ENCODE measurements around the gene DOCK6. TPM values are rescaled to one million over a fixed set of nuclear protein-coding genes. Genes with fewer than 3 reads are reported as not detected.

DOCK6 gene
- total RNA-seq, 1 donor from 2014 or later, result 56.8 TPM

DNA sequence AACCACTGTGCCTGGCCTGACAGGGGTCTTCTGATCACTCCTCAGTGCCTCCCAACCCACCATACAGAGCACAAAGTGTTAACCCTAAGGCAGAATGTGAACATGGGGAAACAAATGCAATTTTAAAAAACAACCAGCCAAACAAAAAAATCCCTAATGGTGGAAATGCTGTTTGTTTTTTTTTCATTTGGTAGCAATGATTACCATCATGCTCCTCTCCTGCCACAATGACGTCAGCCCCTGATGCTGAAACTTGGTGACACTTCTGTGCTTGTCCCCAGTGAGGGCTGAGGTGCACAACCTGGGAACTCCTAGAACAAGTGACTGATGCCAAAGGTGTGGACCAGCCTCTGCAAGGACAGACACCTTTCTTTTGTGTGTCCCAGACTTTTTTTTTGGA, 29.7 kb upstream of the DOCK6 start:
- DNase-seq (ENCODE audit: low read depth), result no peak
- Histone ChIP-seq H3K36me3 (ENCODE audit: control insufficient read depth, insufficient read depth, low read length) (no peaks in the 10 kb centered on the region), H3K4me3 (ENCODE audit: low read depth, low read length) (no peak overlapping the region), H3K27me3 (ENCODE audit: control insufficient read depth, insufficient read depth, low read length) (no peaks in the 10 kb centered on the region)
- TF ChIP-seq, protein P1, sequence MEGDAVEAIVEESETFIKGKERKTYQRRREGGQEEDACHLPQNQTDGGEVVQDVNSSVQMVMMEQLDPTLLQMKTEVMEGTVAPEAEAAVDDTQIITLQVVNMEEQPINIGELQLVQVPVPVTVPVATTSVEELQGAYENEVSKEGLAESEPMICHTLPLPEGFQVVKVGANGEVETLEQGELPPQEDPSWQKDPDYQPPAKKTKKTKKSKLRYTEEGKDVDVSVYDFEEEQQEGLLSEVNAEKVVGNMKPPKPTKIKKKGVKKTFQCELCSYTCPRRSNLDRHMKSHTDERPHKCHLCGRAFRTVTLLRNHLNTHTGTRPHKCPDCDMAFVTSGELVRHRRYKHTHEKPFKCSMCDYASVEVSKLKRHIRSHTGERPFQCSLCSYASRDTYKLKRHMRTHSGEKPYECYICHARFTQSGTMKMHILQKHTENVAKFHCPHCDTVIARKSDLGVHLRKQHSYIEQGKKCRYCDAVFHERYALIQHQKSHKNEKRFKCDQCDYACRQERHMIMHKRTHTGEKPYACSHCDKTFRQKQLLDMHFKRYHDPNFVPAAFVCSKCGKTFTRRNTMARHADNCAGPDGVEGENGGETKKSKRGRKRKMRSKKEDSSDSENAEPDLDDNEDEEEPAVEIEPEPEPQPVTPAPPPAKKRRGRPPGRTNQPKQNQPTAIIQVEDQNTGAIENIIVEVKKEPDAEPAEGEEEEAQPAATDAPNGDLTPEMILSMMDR (IDR thresholded peaks at IDR 0.05; ENCODE audit: insufficient read depth, low read length, poor library complexity, severe bottlenecking), result no peak

DNA sequence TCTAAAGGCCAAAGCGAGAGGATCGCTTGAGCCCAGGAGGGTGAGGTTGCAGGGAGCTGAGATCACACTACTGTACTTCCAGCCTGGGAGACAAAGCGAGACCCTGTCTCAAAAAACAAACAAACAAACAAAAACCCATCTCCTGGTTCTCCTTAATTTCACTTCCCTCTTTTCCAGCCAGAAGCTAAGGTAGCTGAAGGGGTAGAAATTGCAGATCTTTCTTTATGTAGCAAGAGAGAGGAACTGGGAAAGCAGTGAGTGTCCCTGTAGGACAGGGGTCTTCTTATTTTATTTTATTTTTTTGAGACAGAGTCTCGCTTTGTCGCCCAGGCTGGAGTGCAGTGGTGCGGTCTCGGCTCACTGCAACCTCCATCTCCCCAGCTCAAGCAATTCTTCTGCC, 29.1 kb upstream of the DOCK6 start:
- DNase-seq (ENCODE audit: low read depth), result no peak
- TF ChIP-seq, protein P1 (IDR thresholded peaks at IDR 0.05; ENCODE audit: insufficient read depth, low read length, poor library complexity, severe bottlenecking), result no peak
- H3K27me3 ChIP-seq (ENCODE audit: control insufficient read depth, insufficient read depth, low read length), result no peaks in the 10 kb centered on the region
- no peaks in the 10 kb centered on the region for H3K36me3 ChIP-seq (ENCODE audit: control insufficient read depth, insufficient read depth, low read length)
- H3K4me3 ChIP-seq (ENCODE audit: low read depth, low read length), result no peak overlapping the region

DNA sequence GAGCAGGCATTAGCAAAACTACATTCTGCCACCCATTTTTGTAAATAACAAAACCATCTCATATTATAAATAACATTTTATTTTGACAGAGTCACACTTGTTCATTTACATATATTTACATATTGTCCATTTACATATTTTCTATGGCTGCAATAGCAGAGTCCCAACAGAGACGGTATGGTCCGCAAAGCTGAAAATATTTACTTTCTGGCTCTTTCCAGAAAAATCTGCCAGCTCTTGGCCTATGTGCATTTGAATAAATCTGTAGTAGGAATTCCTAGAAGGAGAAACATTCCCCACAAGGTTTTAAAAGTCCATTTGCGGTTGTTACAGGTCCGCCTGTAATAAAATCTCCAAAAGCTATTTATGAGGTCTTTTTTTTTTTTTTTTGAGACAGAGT, 27.9 kb upstream of the DOCK6 start:
- Histone ChIP-seq H3K36me3 (ENCODE audit: control insufficient read depth, insufficient read depth, low read length) (no peaks in the 10 kb centered on the region), H3K27me3 (ENCODE audit: control insufficient read depth, insufficient read depth, low read length) (no peaks in the 10 kb centered on the region), H3K4me3 (ENCODE audit: low read depth, low read length) (no peak overlapping the region)
- TF ChIP-seq, protein P1 (IDR thresholded peaks at IDR 0.05; ENCODE audit: insufficient read depth, low read length, poor library complexity, severe bottlenecking), result no peak
- no peak for DNase-seq (ENCODE audit: low read depth)

DNA sequence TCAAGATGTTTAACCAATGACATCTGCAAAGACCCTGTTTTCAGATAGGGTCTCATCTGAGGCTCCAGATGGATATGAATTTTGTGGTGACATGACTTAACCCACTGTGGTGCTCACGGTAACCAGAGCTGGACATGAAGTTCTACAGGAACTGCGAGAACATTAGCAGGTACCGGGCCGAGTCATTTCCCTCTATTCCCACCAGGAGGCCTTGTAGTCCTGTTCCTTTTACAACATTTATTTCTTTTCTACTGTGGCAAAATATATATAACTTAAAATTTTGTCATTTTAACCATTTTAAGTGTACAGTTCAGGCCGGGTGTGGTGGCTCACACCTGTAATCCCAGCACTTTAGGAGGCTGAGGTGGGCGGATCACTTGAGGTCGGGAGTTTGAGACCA, 26.0 kb upstream of the DOCK6 start:
- no peaks in the 10 kb centered on the region for H3K36me3 ChIP-seq (ENCODE audit: control insufficient read depth, insufficient read depth, low read length)
- H3K4me3 ChIP-seq (ENCODE audit: low read depth, low read length), result no peak overlapping the region
- TF ChIP-seq, protein P1 (IDR thresholded peaks at IDR 0.05; ENCODE audit: insufficient read depth, low read length, poor library complexity, severe bottlenecking), result peak; percentile 51
- H3K27me3 ChIP-seq (ENCODE audit: control insufficient read depth, insufficient read depth, low read length), result no peaks in the 10 kb centered on the region
- DNase-seq (ENCODE audit: low read depth), result no peak

DNA sequence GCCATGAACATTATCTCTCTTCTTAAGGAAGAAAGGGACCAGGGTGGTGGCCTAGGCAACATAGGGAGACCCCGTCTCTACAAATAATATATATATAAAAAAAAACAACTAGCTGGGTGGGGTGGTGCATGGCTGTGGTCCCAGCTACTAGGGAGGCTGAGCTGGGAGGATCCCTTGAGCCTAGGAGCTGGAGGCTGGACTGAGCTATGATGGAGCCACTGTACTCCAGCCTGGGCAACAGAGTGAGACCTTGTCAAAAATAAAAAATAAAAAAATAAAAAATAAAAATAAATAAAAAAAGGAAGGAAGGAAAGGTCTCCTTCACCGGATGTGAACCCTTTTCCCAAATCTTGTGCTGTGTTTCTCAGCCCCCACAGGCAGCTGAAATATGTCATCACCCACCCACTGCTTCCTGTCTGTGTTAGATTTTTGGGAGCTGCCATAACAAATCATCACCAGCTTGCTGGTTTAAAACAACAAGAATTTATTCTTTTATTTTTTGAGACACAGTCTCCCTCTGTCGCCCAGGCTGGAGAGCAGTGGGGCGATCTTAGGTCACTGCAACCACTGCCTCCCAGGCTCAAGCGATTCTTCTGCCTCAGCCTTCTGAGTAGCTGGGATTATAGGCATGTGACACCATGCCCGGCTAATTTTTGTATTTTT, 24.1 kb upstream of the DOCK6 start:
- H3K27me3 ChIP-seq (ENCODE audit: control insufficient read depth, insufficient read depth, low read length), result no peaks in the 10 kb centered on the region
- no peaks in the 10 kb centered on the region for H3K36me3 ChIP-seq (ENCODE audit: control insufficient read depth, insufficient read depth, low read length)
- no peak for DNase-seq (ENCODE audit: low read depth)
- TF ChIP-seq, protein P1 (IDR thresholded peaks at IDR 0.05; ENCODE audit: insufficient read depth, low read length, poor library complexity, severe bottlenecking), result no peak
- H3K4me3 ChIP-seq (ENCODE audit: low read depth, low read length), result no peak overlapping the region

DNA sequence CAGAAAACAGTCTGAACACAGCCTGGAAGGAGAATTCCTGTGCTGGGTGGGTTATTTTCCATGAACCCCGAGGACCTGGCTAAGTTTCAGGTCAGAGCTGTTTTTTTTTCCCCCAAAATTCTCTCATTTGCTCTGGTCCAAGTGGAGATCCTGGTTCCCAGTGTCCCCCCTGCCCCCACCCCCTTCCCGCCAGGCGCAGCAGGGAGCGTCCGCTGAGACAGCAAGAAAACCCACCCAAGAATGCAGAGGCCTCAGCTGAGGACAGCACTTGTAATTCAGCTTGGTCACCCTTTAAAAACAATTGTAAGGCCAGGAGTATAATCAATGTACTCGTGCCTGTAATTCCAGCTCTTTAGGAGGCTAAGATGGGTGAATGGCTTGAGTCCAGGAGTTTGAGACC, 22.2 kb upstream of the DOCK6 start:
- TF ChIP-seq, protein P1 (IDR thresholded peaks at IDR 0.05; ENCODE audit: insufficient read depth, low read length, poor library complexity, severe bottlenecking), result no peak
- no peak overlapping the region for H3K4me3 ChIP-seq (ENCODE audit: low read depth, low read length)
- no peak for DNase-seq (ENCODE audit: low read depth)
- H3K36me3 ChIP-seq (ENCODE audit: control insufficient read depth, insufficient read depth, low read length), result no peaks in the 10 kb centered on the region
- no peaks in the 10 kb centered on the region for H3K27me3 ChIP-seq (ENCODE audit: control insufficient read depth, insufficient read depth, low read length)

Measured in kidney epithelial cell (primary cell).